ENCODE data around the gene SMIM5. TPM values are rescaled to one million over a fixed set of nuclear protein-coding genes. Genes with fewer than 3 reads are reported as not detected.

SMIM5 gene
- total and polyA plus RNA-seq, 9 of the 15 experiments (the other 6 are each of a cell fraction or from before 2014, with no cell fraction given) = 0.08 TPM; not detected in 8

DNA sequence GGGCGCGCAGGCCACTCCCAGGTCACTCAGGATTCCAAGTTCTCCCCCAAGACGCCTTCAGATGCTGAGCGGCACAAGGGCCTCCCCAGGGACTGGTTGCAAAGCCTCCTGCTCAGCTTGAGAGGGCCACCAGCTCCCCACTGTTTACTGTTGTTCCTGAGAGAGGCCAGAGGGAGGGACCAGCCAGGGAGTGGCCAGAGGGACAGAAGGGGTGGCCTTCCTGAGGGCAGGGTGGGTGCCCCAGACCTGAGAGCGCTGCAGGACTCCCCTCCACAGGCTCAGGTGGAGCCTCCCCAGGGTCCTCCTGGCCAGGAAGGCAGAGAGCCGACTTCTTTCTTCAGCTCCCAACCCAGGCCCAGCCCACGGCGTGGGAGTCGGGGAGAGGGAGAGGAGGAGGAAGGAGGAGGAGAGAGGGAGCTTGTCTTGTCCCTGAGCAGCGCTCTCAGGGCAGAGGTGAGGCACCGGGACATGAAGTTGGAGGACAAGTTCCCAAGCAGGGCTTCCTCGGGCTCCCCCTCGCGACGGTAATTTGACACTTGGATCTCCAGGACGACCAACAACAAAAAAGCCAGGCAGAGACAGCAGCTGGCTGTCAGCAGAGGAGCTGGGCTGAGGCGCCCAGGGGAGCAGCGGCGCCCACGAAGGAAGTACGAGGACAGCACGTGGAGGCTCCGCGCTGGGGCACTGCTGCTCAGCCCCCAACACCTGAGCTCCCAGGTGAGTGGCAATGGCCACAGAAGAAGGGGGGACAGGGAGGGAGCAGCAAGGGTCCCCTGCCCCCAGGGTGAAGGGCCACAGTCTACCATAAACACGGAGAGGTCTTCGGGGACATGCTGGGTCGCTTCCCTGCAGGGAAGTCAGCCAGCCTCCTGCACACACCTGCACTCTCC is 497 bp downstream of the SMIM5 start (continued):
- TF ChIP-seq, protein P1, sequence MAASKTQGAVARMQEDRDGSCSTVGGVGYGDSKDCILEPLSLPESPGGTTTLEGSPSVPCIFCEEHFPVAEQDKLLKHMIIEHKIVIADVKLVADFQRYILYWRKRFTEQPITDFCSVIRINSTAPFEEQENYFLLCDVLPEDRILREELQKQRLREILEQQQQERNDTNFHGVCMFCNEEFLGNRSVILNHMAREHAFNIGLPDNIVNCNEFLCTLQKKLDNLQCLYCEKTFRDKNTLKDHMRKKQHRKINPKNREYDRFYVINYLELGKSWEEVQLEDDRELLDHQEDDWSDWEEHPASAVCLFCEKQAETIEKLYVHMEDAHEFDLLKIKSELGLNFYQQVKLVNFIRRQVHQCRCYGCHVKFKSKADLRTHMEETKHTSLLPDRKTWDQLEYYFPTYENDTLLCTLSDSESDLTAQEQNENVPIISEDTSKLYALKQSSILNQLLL (CRISPR knock-in tag; IDR thresholded peaks at IDR 0.05; ENCODE audit: borderline replicate concordance) = no peak
- TF ChIP-seq, protein P2, sequence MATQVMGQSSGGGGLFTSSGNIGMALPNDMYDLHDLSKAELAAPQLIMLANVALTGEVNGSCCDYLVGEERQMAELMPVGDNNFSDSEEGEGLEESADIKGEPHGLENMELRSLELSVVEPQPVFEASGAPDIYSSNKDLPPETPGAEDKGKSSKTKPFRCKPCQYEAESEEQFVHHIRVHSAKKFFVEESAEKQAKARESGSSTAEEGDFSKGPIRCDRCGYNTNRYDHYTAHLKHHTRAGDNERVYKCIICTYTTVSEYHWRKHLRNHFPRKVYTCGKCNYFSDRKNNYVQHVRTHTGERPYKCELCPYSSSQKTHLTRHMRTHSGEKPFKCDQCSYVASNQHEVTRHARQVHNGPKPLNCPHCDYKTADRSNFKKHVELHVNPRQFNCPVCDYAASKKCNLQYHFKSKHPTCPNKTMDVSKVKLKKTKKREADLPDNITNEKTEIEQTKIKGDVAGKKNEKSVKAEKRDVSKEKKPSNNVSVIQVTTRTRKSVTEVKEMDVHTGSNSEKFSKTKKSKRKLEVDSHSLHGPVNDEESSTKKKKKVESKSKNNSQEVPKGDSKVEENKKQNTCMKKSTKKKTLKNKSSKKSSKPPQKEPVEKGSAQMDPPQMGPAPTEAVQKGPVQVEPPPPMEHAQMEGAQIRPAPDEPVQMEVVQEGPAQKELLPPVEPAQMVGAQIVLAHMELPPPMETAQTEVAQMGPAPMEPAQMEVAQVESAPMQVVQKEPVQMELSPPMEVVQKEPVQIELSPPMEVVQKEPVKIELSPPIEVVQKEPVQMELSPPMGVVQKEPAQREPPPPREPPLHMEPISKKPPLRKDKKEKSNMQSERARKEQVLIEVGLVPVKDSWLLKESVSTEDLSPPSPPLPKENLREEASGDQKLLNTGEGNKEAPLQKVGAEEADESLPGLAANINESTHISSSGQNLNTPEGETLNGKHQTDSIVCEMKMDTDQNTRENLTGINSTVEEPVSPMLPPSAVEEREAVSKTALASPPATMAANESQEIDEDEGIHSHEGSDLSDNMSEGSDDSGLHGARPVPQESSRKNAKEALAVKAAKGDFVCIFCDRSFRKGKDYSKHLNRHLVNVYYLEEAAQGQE (IDR thresholded peaks at IDR 0.05; ENCODE audit: borderline replicate concordance) = 0 out of 2 replicates have a peak, but pooled peaks have one; percentile 19
- TF ChIP-seq, protein P2 (CRISPR knock-in tag; IDR thresholded peaks at IDR 0.05; ENCODE audit: low read depth) = no peak
- 0 out of 2 replicates have a peak, but pooled peaks have one; percentile 17 for TF ChIP-seq TCF7 (IDR thresholded peaks at IDR 0.05; ENCODE audit: borderline replicate concordance)
- peak; percentile 58 to 64; a peak in 3 of 4 replicates for TF ChIP-seq SIX5 (IDR thresholded peaks at IDR 0.05; ENCODE audit: borderline replicate concordance in 1 of 2, insufficient read depth in 1 of 2, low read depth in 1 of 2, low read length in 2 of 2)
- TF ChIP-seq, protein P3, sequence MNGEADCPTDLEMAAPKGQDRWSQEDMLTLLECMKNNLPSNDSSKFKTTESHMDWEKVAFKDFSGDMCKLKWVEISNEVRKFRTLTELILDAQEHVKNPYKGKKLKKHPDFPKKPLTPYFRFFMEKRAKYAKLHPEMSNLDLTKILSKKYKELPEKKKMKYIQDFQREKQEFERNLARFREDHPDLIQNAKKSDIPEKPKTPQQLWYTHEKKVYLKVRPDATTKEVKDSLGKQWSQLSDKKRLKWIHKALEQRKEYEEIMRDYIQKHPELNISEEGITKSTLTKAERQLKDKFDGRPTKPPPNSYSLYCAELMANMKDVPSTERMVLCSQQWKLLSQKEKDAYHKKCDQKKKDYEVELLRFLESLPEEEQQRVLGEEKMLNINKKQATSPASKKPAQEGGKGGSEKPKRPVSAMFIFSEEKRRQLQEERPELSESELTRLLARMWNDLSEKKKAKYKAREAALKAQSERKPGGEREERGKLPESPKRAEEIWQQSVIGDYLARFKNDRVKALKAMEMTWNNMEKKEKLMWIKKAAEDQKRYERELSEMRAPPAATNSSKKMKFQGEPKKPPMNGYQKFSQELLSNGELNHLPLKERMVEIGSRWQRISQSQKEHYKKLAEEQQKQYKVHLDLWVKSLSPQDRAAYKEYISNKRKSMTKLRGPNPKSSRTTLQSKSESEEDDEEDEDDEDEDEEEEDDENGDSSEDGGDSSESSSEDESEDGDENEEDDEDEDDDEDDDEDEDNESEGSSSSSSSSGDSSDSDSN (IDR thresholded peaks at IDR 0.05; ENCODE audit: borderline replicate concordance in 1 of 2, low read depth in 2 of 2, low read length in 2 of 2) = 0 out of 4 replicates have a peak, but pooled peaks of 1 of the 2 experiments have one; percentile 57
- TF ChIP-seq SAP30 (IDR thresholded peaks at IDR 0.05; ENCODE audit: borderline replicate concordance, insufficient read depth, low read depth, low read length, poor library complexity, severe bottlenecking) = peak; percentile 95
- no peak for TF ChIP-seq STAT5A (IDR thresholded peaks at IDR 0.05; ENCODE audit: borderline replicate concordance, low read length)
- peak; percentile 49 for TF ChIP-seq ATF7 (IDR thresholded peaks at IDR 0.05)
- peak in 1 of 3 experiments; percentile 21 for TF ChIP-seq YY1 (IDR thresholded peaks at IDR 0.05; ENCODE audit: borderline replicate concordance in 1 of 3, control insufficient read depth in 1 of 3, extremely low read depth in 1 of 3, insufficient read depth in 3 of 3, insufficient read length in 1 of 3, insufficient replicate concordance in 2 of 3, low read depth in 1 of 3, low read length in 2 of 3)
